BE2C (cell line): ENCODE results near the gene DMKN.

Experiments used
- DNase-seq: peaks from one replicate; pipeline ENCODE4 v3.0.0-alpha.2; 2020
- H3K27me3 ChIP-seq: fragments of 250-450 bp; sonication (Bioruptor Pico); 2 replicates; pipeline ENCODE4 v1.5.1; 2020; ENCODE audit warnings: mild to moderate bottlenecking
- H3K36me3 ChIP-seq: fragments of 250-450 bp; sonication (Bioruptor Pico); 2 replicates; pipeline ENCODE4 v1.5.1; 2020; ENCODE audit warnings: mild to moderate bottlenecking
- H3K4me1 ChIP-seq: fragments of 250-450 bp; sonication (Bioruptor Pico); 2 replicates; pipeline ENCODE4 v1.5.1; 2020
- H3K4me3 ChIP-seq: 2 replicates; pipeline ENCODE4 v1.5.1; 2011; ENCODE audit warnings: low read depth, low read length
- H3K9me3 ChIP-seq: fragments of 250-450 bp; sonication (Bioruptor Pico); 2 replicates; pipeline ENCODE4 v1.5.1; 2020
- TF ChIP-seq, protein P1 (sequence below): IDR thresholded peaks from 2 replicates; pipeline ENCODE4 v1.5.1; 2012; ENCODE audit warnings: mild to moderate bottlenecking, low read depth, low read length

DMKN gene

GRCh38 chr19:35545001-35545854 is 31.8 kb upstream of the DMKN start, which contains the start of gene TMEM147:
TMEM147 (plus strand) TSS chr19:35545626; CDS start chr19:35545740, 114 bp downstream.
- Histone ChIP-seq H3K36me3 (peaks cover 9% of the 10 kb centered on the region), H3K27me3 (no peaks in the 10 kb centered on the region), H3K4me3 (peak within 1 kb of the TSS; percentile 94), H3K9me3 (no peaks in the 10 kb centered on the region), H3K4me1 (no peaks in the 10 kb centered on the region)
- peak; percentile 94 for DNase-seq
- TF ChIP-seq, protein P1, sequence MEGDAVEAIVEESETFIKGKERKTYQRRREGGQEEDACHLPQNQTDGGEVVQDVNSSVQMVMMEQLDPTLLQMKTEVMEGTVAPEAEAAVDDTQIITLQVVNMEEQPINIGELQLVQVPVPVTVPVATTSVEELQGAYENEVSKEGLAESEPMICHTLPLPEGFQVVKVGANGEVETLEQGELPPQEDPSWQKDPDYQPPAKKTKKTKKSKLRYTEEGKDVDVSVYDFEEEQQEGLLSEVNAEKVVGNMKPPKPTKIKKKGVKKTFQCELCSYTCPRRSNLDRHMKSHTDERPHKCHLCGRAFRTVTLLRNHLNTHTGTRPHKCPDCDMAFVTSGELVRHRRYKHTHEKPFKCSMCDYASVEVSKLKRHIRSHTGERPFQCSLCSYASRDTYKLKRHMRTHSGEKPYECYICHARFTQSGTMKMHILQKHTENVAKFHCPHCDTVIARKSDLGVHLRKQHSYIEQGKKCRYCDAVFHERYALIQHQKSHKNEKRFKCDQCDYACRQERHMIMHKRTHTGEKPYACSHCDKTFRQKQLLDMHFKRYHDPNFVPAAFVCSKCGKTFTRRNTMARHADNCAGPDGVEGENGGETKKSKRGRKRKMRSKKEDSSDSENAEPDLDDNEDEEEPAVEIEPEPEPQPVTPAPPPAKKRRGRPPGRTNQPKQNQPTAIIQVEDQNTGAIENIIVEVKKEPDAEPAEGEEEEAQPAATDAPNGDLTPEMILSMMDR: no peak

GRCh38 chr19:35544110-35544802 is 30.8 kb upstream of the DMKN start:
- peaks cover 9% of the 10 kb centered on the region for H3K36me3 ChIP-seq
- DNase-seq: no peak
- no peaks in the 10 kb centered on the region for H3K27me3 ChIP-seq
- no peaks in the 10 kb centered on the region for H3K9me3 ChIP-seq
- H3K4me3 ChIP-seq: peak overlapping the region; percentile 94
- no peaks in the 10 kb centered on the region for H3K4me1 ChIP-seq
- TF ChIP-seq, protein P1: no peak

DNA sequence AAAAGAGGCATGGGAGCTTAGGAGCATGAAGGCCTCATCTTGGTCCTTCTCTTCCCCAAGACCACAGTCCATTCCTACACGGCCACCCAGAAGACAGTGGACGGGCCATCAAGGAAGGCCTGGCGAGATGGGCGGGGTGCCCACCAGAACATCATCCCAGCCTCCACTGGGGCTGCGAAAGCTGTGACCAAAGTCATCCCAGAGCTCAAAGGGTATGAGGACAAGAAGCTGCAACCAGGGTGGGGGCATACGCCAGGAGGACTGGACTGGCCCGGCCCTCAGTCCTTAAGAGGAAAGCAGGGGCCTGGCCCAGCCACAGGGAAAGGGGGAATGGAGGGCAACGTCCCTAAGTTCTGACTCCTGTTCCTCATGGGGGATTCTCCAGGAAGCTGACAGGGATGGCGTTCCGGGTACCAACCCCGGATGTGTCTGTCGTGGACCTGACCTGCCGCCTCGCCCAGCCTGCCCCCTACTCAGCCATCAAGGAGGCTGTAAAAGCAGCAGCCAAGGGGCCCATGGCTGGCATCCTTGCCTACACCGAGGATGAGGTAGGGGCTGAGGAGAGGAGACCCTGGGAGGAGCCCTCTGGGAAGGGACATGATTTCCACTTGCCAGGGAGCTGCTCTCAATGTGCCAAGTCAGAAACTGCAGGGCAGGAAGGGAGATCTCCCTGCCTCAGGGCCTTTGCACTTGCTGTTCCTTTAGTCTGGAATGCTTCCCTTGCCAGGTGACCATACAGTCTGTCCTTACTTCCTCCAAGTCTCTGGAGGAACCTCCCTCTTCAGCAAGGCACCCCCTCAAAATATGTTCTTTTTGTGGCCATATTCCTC is 30.0 kb upstream of the DMKN start:
- DNase-seq: no peak
- Histone ChIP-seq H3K27me3 (no peaks in the 10 kb centered on the region), H3K4me1 (no peaks in the 10 kb centered on the region), H3K9me3 (no peaks in the 10 kb centered on the region), H3K36me3 (peaks cover 9% of the 10 kb centered on the region), H3K4me3 (no peak overlapping the region)
- TF ChIP-seq, protein P1: no peak

- Histone ChIP-seq H3K27me3 (no peaks in the 10 kb centered on the region), H3K9me3 (no peaks in the 10 kb centered on the region), H3K36me3 (peaks cover 8% of the 10 kb centered on the region), H3K4me3 (no peak overlapping the region), H3K4me1 (no peaks in the 10 kb centered on the region)
- DNase-seq: no peak
- TF ChIP-seq, protein P1: no peak
Measured at GRCh38 chr19:35542209-35542608, 28.8 kb upstream of the DMKN start.

DNA sequence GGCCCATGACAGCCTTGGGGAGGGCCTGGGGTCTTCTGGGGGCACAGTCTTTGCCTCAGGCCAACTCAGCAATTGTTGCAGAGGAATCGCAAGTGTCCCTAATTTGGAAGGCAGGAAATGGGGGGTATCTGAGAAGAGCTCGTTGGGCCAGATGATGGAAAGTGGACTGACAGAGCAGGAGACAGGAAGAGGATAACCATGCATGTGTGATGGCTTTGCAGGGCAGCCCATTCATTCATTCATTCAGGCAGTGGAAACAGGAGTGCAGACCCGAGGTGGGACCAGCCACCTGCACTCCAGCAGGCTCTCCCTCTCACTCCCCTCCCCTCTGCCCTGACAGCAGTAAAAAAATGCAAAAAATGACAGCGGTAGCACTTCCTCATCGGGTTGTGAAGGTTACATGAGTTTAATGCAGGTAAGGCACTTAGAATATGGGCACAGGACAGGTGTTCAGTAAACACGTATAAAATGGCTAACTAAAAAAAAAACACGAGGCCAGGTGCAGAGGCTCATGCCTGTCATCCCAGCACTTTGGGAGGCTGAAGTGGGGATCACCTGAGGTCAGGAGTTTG is 27.0 kb upstream of the DMKN start:
- Histone ChIP-seq H3K4me3 (no peak overlapping the region), H3K4me1 (no peaks in the 10 kb centered on the region), H3K9me3 (0 out of 2 replicates have a peak, but pooled peaks cover 3% of the 10 kb centered on the region), H3K36me3 (peaks cover 3% of the 10 kb centered on the region; the same call in 1 of the 2 replicates), H3K27me3 (peaks cover 6% of the 10 kb centered on the region; the same call in 1 of the 2 replicates)
- no peak for DNase-seq
- TF ChIP-seq, protein P1: no peak
